Subcutaneous abdominal adipose tissue (tissue), 5 donors: Measurements from ENCODE around the gene ACVR1.
"Not testable (repeated sequence)": the region's sequence is repeated elsewhere in the genome, so short reads cannot be mapped to it uniquely, and the experiment has no call there.

Experiments
- H3K27ac ChIP-seq: one replicate; pipeline ENCODE4 v1.7.0; 2013; ENCODE audit warnings: low read depth, mild to moderate bottlenecking, inconsistent platforms, low read length, moderate library complexity
- H3K27me3 ChIP-seq, 5 donors: one replicate each; pipeline ENCODE4 v1.7.0; 2013; ENCODE audit warnings: low read length in 5 of 5, inconsistent platforms in 1 of 5; ENCODE audit not compliant: control insufficient read depth in 5 of 5, insufficient read depth in 4 of 5
- H3K36me3 ChIP-seq, 5 donors: one replicate each; pipeline ENCODE4 v1.7.0; 2013; ENCODE audit warnings: low read length in 5 of 5; ENCODE audit not compliant: control insufficient read depth in 5 of 5, insufficient read depth in 5 of 5
- H3K4me1 ChIP-seq, 5 donors: one replicate each; pipeline ENCODE4 v1.7.0; 2013; ENCODE audit warnings: low read length in 5 of 5, mild to moderate bottlenecking in 3 of 5, moderate library complexity in 1 of 5; ENCODE audit not compliant: control insufficient read depth in 5 of 5, insufficient read depth in 5 of 5
- H3K4me3 ChIP-seq, 5 donors: one replicate each; pipeline ENCODE4 v1.7.0; 2013; ENCODE audit warnings: low read length in 5 of 5, low read depth in 1 of 5
- H3K9ac ChIP-seq, 5 donors: one replicate each; pipeline ENCODE4 v1.7.0; 2013; ENCODE audit warnings: low read length in 5 of 5, mild to moderate bottlenecking in 4 of 5, moderate library complexity in 3 of 5
- H3K9me3 ChIP-seq, 5 donors: one replicate each; pipeline ENCODE4 v1.7.0; 2013; ENCODE audit warnings: low read length in 5 of 5; ENCODE audit not compliant: control insufficient read depth in 5 of 5
- donor health status: healthy.
- donor health status: healthy.
- donor health status: healthy.
- donor health status: healthy.
- donor health status: healthy.

The ACVR1 gene

GRCh38 chr2:157759855-157760254, 116.3 kb downstream of the ACVR1 start:
- Histone ChIP-seq H3K9ac (no peak overlapping the region), H3K9me3 (peaks cover 6 to 19% (median 12%) of the 10 kb centered on the region in 5 donors), H3K4me1 (peaks cover 0 to 5% (median 0%) of the 10 kb centered on the region in 5 donors), H3K4me3 (no peak overlapping the region), H3K36me3 (peaks cover 13 to 48% (median 34%) of the 10 kb centered on the region in 5 donors), H3K27me3 (no peaks in the 10 kb centered on the region), H3K27ac (no peak overlapping the region)

DNA sequence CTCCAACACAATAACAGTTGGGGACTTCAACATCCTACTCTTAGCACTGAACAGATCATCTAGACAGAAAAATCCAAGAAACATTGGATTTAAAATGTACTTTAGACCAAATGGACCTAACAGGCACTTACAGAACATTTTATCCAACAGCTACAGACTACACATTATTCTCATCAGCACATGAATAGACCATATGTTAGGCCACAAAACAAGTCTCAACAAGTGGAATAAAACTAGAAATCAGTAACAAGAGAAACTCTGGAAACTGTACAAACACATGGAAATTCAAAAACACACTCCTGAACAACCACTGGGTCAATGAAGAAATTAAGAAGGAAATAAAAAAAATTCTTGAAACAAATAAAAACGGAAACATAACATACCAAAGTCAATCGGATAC, 117.5 kb downstream of the ACVR1 start:
- Histone ChIP-seq H3K36me3 (peaks cover 12 to 46% (median 30%) of the 10 kb centered on the region in 5 donors), H3K27ac (no peak overlapping the region)

GRCh38 chr2:157757500-157757899, 118.6 kb downstream of the ACVR1 start:
- no peaks in the 10 kb centered on the region for H3K27me3 ChIP-seq
- no peak overlapping the region for H3K9ac ChIP-seq
- peaks cover 11 to 51% (median 28%) of the 10 kb centered on the region in 5 donors for H3K36me3 ChIP-seq
- no peak overlapping the region for H3K4me3 ChIP-seq
- no peak overlapping the region for H3K27ac ChIP-seq
- peaks cover 0 to 5% (median 0%) of the 10 kb centered on the region in 5 donors for H3K4me1 ChIP-seq
- peaks cover 6 to 19% (median 12%) of the 10 kb centered on the region in 5 donors for H3K9me3 ChIP-seq

More for the DNA sequence above, 117.5 kb downstream of the ACVR1 start:
- Histone ChIP-seq H3K9me3 (peaks cover 6 to 19% (median 12%) of the 10 kb centered on the region in 5 donors), H3K4me1 (peaks cover 0 to 5% (median 0%) of the 10 kb centered on the region in 5 donors), H3K9ac (no peak overlapping the region), H3K4me3 (no peak overlapping the region), H3K27me3 (no peaks in the 10 kb centered on the region)

GRCh38 chr2:157756447-157756846, 119.7 kb downstream of the ACVR1 start:
- peaks cover 15 to 45% (median 30%) of the 10 kb centered on the region in 5 donors for H3K36me3 ChIP-seq
- not testable (repeated sequence) for H3K4me1 ChIP-seq, H3K9ac ChIP-seq, H3K27ac ChIP-seq, H3K27me3 ChIP-seq, H3K4me3 ChIP-seq
- peaks cover 6 to 19% (median 12%) of the 10 kb centered on the region in 5 donors for H3K9me3 ChIP-seq

- no peak overlapping the region for H3K27ac ChIP-seq
- peak overlapping the region in 1 of 5 donors; percentile 25 for H3K4me3 ChIP-seq
- no peak overlapping the region for H3K9ac ChIP-seq
- no peaks in the 10 kb centered on the region for H3K27me3 ChIP-seq
- peaks cover 14 to 24% (median 16%) of the 10 kb centered on the region in 5 donors for H3K36me3 ChIP-seq
- peaks cover 0 to 50% (median 30%) of the 10 kb centered on the region in 5 donors for H3K4me1 ChIP-seq
- peaks cover 0 to 8% (median 3%) of the 10 kb centered on the region in 5 donors for H3K9me3 ChIP-seq
These were observed 124.6 kb downstream of the ACVR1 start for GRCh38 chr2:157751462-157752058.

- Histone ChIP-seq H3K4me3 (peak overlapping the region in 2 of 5 donors; percentile 5 to 9), H3K9ac (no peak overlapping the region), H3K27me3 (no peaks in the 10 kb centered on the region), H3K4me1 (peaks cover 0 to 61% (median 30%) of the 10 kb centered on the region in 5 donors), H3K36me3 (peaks cover 5 to 20% (median 15%) of the 10 kb centered on the region in 5 donors), H3K9me3 (no peaks in the 10 kb centered on the region), H3K27ac (peak overlapping the region; percentile 92)
These were observed 126.4 kb downstream of the ACVR1 start for GRCh38 chr2:157749684-157750083.

- Histone ChIP-seq H3K9me3 (no peaks in the 10 kb centered on the region), H3K4me3 (peak overlapping the region in 1 of 5 donors; percentile 1), H3K27me3 (no peaks in the 10 kb centered on the region), H3K27ac (peak overlapping the region; percentile 92), H3K4me1 (peaks cover 0 to 61% (median 30%) of the 10 kb centered on the region in 5 donors), H3K36me3 (peaks cover 5 to 20% (median 15%) of the 10 kb centered on the region in 5 donors), H3K9ac (peak overlapping the region in 1 of 5 donors; percentile 24)
These were observed 127.6 kb downstream of the ACVR1 start for GRCh38 chr2:157748371-157749142.

DNA sequence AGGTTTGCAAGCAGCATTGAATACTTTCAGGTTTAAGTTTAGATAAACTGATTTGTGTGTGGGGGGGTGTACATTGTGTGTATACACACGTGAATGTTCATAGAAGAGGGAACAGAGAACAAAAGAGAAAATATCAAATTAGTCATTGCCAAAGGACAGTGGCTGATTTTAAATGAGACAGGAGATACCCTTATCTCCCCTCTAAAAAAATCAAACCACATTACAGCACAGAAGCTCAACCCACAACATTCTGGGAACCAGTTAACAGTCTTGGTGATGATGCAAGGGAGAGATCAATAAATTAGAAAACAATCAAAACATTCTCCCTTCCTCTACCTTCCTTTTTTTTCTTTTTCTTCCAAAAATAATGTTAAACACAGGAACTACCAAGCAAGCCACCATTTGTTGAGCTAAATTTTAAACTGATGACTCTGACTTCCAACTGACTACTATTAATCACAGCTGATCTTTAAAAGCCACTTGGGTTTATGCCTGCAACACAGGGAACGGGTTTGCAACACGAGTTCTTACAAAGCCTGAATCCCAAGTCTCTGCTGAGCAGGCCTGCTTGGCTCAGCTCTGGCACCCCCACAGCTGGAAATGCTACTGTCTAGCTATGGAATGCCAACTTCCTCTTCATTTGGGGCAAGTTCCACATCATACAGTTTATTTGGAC, 128.3 kb downstream of the ACVR1 start:
- H3K27ac ChIP-seq, result peak overlapping the region; percentile 92
- peak overlapping the region in 1 of 5 donors; percentile 24 for H3K9ac ChIP-seq

DNA sequence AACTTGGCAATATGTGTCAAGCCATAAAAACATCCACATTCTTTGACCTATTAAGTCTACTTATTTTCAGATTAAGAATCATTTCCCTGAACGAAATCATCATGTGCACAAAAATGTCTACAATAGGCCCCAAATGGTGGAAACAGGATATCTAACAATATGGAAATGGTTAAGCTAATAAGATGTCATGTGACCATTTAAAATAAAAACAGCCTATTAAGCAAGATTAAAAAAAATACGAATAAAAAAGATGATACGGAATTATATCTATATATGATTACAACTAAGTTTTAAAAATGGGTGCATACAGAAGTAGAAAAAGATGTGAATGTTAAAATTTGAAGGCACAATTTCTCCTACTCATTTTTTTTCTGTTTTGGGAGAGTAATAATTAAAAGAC, 128.8 kb downstream of the ACVR1 start:
- H3K27ac ChIP-seq, result peak overlapping the region; percentile 92
- H3K36me3 ChIP-seq, result peaks cover 0 to 24% (median 13%) of the 10 kb centered on the region in 5 donors
- no peaks in the 10 kb centered on the region for H3K27me3 ChIP-seq

More for the DNA sequence above, 128.3 kb downstream of the ACVR1 start:
- H3K27me3 ChIP-seq, result no peaks in the 10 kb centered on the region
- peaks cover 0 to 61% (median 30%) of the 10 kb centered on the region in 5 donors for H3K4me1 ChIP-seq
- no peaks in the 10 kb centered on the region for H3K9me3 ChIP-seq
- H3K4me3 ChIP-seq, result peak overlapping the region in 1 of 5 donors; percentile 1
- peaks cover 3 to 22% (median 14%) of the 10 kb centered on the region in 5 donors for H3K36me3 ChIP-seq

More for the DNA sequence above, 128.8 kb downstream of the ACVR1 start:
- Histone ChIP-seq H3K4me3 (no peak overlapping the region), H3K9ac (no peak overlapping the region), H3K4me1 (peaks cover 0 to 61% (median 30%) of the 10 kb centered on the region in 5 donors), H3K9me3 (peaks cover 0 to 2% (median 0%) of the 10 kb centered on the region in 5 donors)
